Stimulated activated CD4-positive, alpha-beta T cell treated with anti-CD3 and anti-CD28 coated beads, Interleukin-12 subunit alpha, Interleukin-12 subunit beta, amount 100 ng/mL, for 24 hours (primary cell): Measurements from ENCODE around the gene IER5.

Source experiments
- DNase-seq, 2 experiments: peaks; one replicate each; pipeline ENCODE4 v3.0.0-alpha.2; 2020; ENCODE audit warnings: low read depth in 2 of 2

The IER5 gene

DNA sequence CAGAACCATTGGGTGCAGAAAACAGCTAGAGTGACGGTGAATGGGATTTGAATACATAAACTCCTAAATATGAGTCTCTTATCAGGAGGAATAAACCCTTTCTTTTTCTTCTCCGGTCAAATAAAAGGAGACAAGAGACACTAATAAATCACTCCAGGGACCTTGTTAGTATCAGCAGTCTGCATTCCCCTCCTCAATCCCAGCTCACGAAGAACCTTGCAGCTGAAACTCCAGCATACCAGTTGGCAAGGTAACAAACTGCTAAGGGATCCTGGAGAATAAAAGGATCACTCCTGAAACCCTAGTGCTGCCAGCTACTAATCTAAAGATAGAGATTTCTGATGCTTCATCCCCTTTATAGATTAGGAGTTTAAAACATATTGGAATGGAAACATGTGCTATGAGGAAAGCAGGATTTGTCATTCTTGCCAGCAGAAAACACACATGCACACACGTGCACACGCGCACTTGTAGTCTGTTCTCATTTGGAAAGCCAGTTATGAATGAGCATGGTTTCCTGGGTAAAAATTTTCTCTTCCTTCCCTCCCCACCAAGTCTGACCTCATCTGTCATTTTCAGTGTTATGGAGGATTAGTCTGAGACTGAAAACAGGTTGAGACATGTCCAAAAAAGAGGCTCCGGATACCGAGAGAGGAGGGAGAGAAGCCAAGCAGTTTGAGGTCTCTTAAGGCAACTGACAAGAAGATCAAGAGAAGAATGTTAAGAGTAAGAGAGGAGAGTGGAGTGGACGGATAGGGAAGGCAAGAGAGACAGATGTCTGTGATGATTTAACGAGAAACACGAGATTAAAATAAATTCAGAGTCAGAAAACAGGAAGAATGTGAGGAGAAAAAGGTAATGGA, 10.9 kb downstream of the IER5 start:
- DNase-seq, result peak in 1 of 2 experiments; percentile 35

GRCh38 chr1:181100015-181100905, 11.8 kb downstream of the IER5 start:
- DNase-seq, result peak; percentile 16 to 40

DNA sequence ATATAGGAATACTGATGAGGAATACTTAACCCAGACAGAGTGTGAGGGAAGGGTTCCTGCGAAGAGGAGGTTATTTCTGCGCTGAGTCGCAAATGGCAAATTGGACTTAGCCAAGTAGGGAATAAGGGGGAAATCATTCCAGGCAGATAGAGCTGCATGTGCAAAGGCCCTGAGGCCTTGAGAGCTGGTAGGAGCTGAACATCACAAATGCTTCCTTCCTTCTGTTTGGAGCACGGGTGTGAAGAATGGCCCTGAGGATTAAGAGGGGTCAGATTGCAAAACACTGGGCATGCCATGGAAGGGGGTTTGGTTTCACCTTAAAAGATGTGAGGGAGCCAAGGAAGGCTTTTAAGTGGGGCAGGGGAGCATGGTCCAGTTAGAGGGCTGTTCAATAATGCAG, 12.4 kb downstream of the IER5 start:
- no peak for DNase-seq

GRCh38 chr1:181101581-181102226, 13.2 kb downstream of the IER5 start:
- DNase-seq, result no peak

GRCh38 chr1:181102841-181103240, 14.3 kb downstream of the IER5 start:
- no peak for DNase-seq

DNA sequence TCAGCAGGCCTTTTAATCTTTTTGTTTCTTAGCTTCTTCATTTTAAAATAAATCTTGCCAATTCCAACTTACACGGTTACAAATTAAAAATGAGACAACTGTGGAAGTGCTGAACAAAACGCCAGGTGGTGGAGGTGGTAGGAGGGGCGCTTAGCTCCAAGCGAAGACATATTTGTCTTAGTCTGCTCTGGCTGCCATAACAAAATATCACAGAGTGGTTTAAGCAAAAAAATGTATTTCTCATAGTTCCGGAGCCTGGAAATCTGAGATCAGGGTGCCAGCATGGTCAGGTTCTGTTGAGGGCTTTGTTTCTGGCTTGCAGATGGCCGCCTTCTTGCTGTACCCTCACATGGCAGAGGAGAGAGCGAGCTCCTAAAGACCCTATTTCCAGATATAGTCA, 14.9 kb downstream of the IER5 start:
- DNase-seq, result no peak

DNA sequence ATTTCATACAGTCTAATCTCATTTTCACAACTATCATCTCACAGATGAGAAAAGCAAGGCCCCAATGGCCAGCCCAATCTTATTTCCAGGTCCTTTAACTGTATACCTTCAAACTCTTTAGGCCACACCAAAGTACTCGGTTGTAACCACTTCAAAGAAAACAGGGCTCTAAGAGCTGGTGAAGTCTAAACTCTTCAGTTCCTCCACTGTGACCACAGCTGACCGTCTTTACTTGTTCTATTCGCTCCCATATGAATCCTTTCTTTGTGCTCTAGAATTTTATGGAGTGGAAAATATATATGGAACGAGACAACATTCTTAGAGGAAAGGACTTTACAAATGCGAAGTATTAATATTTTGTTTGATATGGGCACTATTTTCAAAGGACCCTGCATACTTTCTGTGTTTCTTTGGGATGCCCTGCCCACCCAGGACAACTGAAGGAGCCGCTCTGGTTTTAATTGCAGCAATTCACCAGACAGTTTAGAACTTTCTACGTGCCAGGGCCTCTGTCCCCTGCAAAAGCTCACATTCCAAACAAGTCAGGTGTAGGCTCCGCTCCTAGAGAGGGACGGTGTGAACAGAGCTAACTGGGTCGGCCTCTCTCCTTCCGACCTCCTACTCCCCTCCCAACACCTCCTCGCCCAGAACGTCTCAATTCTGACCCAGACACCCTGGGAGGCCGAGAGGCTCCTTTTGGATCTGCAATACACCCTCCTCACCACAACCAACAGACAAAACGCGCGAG, 15.7 kb downstream of the IER5 start:
- peak in 1 of 2 experiments; percentile 17 for DNase-seq

DNA sequence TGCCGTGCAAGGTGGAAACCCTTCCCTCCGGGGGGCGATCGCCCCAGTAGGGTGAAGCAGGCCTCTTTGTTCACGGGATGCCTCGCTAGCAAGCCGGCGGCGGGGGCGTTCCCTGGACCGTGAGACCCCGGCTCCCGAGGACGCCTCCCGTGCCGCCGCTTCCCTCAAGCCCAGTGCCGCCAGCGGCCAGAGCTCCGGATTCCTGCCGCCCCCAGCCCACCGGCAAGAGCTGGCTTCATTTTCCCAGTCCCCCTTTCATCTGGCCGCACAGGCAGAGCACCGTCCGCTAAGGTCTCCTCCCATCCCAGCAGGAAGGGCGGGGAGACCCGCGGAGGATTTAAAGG, 16.3 kb downstream of the IER5 start:
- no peak for DNase-seq

DNA sequence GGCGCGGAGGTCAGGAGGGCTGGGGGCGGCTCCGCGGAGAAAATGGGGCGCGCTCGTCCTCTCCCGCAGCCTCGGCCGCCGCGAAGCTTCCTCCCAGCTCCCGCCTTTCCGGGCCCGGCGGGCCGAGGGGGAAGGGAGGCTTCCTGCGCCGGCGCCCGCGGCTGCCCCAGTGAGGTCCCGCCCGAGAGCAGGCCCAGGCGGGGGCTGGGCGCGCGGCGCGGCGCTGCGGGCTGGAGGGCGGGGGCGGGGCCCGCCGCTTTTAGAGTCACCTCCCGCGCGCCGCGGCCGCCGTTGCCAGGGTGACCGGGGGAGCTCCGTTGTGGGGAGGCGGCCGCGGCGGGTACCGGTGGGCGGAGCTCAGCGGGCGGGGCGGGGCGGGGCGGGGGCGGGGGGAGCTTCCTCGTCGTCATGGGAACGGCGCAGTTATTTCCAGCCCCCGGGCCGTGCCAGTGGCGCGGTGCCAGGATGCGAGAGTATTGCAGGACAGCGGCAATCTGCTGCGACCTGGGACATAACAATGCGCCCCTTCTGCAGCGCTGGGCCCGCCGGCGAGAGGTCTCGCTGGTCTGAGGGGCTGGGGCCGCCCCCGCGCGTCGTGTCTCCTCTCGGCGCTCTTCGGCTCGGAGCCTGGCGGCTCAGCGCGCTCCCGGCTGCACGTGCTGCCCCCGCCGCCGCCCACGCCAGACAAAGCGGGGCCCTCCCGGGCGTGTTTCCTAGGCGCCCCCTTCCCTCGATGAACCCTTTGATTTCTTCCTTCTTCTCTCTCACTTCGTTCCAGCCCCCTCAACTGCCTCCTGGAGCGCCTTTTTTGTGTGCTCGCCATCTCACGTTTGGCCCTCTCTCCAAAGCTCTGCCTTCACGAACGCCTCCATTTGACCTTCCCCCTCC, 16.9 kb downstream of the IER5 start:
- peak; percentile 76 to 89 for DNase-seq

GRCh38 chr1:181106022-181106312, 17.5 kb downstream of the IER5 start:
- no peak for DNase-seq

DNA sequence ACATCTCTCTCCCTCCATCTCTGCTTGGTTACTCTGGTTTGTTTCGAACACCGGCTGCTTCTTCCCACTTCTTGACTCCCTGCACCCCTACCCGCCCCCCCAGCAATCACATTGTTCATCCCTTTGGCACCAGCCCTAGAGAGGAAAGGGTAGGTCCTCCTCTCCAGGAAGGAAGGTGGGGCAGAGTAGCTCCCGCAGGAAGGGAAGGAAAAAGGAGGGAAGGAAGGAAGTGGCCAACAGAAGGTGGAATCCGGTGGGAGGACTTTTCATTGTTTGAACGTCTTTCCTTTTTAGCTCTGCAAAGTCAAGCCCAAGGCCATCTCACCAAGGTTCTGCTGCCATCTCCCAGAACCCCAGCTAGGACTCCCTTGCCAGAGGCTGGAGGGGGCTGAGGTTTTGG, 18.0 kb downstream of the IER5 start:
- DNase-seq, result no peak

- no peak for DNase-seq
Observed at GRCh38 chr1:181107711-181108110, 19.2 kb downstream of the IER5 start.

- no peak for DNase-seq
Observed at GRCh38 chr1:181108304-181108867, 19.9 kb downstream of the IER5 start.

DNA sequence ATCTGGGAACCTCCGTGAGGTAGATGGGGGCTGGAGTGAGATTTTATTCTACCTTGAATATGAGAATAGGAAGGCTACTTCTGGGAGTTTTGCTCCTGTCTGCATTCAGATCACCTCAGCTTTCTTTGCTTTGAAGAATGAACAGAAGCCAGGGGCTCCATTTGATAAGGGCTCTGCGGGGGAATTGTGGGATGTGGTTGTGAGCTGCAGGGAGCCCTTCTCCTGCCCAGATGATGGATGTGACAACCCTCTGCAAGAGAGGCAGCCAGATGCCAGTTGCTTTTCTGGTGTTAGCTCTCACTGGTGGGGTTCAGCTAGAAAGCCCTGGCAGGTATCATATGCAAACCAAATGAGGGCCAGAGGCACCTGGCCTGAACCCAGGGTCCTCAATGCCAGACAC, 21.5 kb downstream of the IER5 start:
- no peak for DNase-seq

DNA sequence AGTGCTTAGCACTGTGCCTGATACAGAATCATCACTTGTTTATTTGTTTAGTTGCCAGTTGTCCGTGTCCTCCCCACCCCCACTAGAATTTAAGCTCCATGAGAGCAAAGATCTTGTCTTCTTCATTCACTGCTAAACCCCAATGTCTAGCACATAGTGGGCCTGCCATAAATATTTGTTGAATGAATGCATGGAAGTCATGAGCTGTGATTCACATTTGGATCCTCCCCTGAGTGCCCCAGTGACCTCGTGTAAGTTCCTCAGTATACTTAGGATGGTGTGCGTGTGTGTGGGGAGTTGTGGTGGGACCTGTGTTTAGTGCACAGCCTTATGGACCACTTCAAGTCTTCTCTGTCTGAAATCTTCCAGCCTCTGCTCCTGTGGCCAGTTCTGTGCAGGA, 23.1 kb downstream of the IER5 start:
- DNase-seq, result no peak

DNA sequence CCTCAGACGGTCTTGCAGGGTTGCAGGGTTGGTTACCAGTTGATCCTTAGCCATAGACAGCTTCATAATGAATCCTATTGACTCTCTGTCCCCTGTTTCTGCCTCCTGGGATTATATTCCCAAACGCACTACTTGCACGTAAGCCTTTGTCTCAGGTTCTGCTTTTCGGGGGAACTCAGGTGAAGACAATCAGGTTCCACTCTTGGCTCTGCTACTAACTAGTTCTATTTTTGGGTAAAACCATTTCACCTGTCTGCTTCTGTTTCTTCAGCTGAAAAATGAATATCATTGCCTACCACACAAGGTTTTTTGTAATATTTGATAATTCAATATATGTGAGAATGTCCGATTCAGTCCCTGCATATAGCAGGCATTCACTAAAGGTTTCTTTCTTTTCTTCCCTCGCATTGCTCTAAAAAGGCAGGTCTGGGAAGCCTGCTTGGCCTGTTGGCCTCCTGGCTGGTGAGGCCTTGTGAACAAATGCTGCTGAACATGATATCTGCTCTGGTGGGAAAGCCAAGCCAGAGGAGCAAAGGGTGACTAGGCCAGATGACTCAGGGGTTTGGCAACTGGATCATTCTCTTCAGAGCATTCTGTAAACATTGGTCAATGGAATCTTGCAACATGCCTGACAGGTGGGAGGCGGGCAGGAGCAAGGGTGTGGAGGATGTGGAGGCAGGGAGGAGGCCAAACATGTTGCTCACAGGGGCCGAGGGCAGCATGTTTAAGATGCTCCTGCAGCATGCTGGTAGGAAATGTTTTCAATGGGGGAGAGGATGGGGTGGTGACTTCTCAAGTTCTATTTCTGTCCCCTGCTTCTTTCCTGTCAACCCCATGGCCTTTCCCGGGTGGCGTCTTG, 23.8 kb downstream of the IER5 start:
- no peak for DNase-seq

DNA sequence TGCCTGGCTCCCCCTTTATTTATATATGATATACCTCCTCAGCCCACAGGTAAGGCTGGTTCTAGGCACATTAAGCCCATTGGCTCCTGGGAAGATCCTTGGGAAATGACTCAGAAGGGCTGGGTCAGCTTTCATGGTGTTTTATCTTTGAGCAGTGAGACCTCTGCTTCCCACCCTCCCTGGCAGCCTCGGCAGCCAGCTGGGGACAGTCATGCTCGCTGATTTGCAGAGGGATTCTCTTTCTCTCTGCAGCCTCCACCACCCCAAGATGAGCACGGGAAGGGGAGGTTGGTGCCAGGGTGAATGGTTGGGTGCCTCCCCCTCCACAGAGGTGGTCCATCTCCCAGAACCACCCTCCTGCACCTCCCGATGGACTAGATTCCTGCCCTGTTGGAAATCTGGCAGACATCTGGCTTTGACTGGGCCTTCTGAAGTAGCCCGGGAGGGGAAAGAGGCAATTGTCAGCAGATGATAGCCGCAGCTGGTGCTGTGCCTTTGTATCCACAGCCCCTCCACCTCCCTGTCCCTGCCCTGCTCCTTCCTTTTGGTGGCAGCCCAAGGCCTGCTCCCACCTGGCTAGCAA, 24.6 kb downstream of the IER5 start:
- no peak for DNase-seq

GRCh38 chr1:181114574-181115367, 26.3 kb downstream of the IER5 start:
- no peak for DNase-seq

DNA sequence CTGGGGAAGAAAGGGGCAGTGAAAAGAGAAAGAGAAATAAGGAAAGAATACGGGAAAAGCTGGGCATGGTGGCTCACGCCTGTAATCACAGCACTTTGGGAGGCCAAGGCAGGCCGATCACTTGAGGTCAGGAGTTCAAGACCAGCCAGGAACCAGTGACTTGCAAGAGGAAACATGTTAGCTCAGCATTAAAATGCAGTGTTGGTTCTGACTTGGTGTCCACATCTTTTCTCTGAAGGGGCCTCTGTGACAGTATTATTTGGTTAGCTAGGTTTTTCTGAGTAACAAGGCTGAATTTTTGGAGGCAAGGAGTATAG, 26.8 kb downstream of the IER5 start:
- no peak for DNase-seq
